GM23248 (cell line): ENCODE data around the gene FBXO8. TPM values are rescaled to one million over a fixed set of nuclear protein-coding genes. Genes with fewer than 3 reads are reported as not detected.

Experiments used
- DNase-seq: peaks from one replicate; pipeline ENCODE4 v3.0.0-alpha.2; 2015
- H2AFZ ChIP-seq: fragments of 200-600 bp; sonication (generic); 2 replicates; pipeline ENCODE4 v1.6.1; 2016; ENCODE audit warnings: antibody characterized with exemption
- H3F3A ChIP-seq: fragments of 200-600 bp; sonication (generic); 2 replicates; pipeline ENCODE4 v1.6.1; 2016; ENCODE audit warnings: mild to moderate bottlenecking, antibody characterized with exemption, mixed run types; ENCODE audit not compliant: insufficient read depth
- H3K27ac ChIP-seq: fragments of 200-600 bp; sonication (generic); 2 replicates; pipeline ENCODE4 v1.5.1; 2016; ENCODE audit warnings: mild to moderate bottlenecking
- H3K27me3 ChIP-seq: fragments of 200-600 bp; sonication (generic); replicated peaks from 2 replicates; pipeline ENCODE4 v1.6.1; 2016; ENCODE audit warnings: mild to moderate bottlenecking; ENCODE audit not compliant: insufficient read depth
- H3K36me3 ChIP-seq: fragments of 200-600 bp; sonication (generic); 2 replicates; pipeline ENCODE4 v1.6.1; 2016; ENCODE audit warnings: low read depth, mild to moderate bottlenecking
- H3K4me1 ChIP-seq: fragments of 200-600 bp; sonication (generic); 2 replicates; pipeline ENCODE4 v1.6.1; 2016; ENCODE audit warnings: mild to moderate bottlenecking; ENCODE audit not compliant: insufficient read depth
- H3K4me2 ChIP-seq: fragments of 200-600 bp; sonication (generic); one replicate; pipeline ENCODE4 v1.6.1; 2016; ENCODE audit warnings: mild to moderate bottlenecking; ENCODE audit not compliant: unreplicated experiment
- H3K4me3 ChIP-seq: fragments of 200-600 bp; sonication (generic); 2 replicates; pipeline ENCODE4 v1.5.1; 2016; ENCODE audit warnings: mild to moderate bottlenecking
- H3K79me2 ChIP-seq: fragments of 200-600 bp; sonication (generic); 2 replicates; pipeline ENCODE4 v1.6.1; 2016; ENCODE audit warnings: mild to moderate bottlenecking; ENCODE audit not compliant: insufficient read depth
- H3K9ac ChIP-seq: fragments of 200-600 bp; sonication (generic); 2 replicates; pipeline ENCODE4 v1.6.1; 2016; ENCODE audit warnings: mild to moderate bottlenecking
- H3K9me2 ChIP-seq: fragments of 200-600 bp; sonication (generic); 2 replicates; pipeline ENCODE4 v1.6.1; 2016; ENCODE audit warnings: mixed run types, mild to moderate bottlenecking, moderate library complexity; ENCODE audit not compliant: insufficient read depth
- H3K9me3 ChIP-seq: fragments of 200-600 bp; sonication (generic); one replicate; pipeline ENCODE4 v1.6.1; 2017; ENCODE audit warnings: low read depth
- H4K20me1 ChIP-seq: fragments of 200-600 bp; sonication (generic); 2 replicates; pipeline ENCODE4 v1.6.0; 2016; ENCODE audit not compliant: insufficient read depth
- EZH2 ChIP-seq: fragments of 200-600 bp; sonication (generic); IDR thresholded peaks from 2 replicates; pipeline ENCODE4 v1.6.1; 2018; ENCODE audit warnings: antibody characterized with exemption, mild to moderate bottlenecking; ENCODE audit not compliant: insufficient read depth, poor library complexity, severe bottlenecking
- EZH2phosphoT487 ChIP-seq: fragments of 200-600 bp; sonication (generic); IDR thresholded peaks from 2 replicates; pipeline ENCODE4 v1.6.1; 2018; ENCODE audit warnings: antibody characterized with exemption, moderate library complexity, mild to moderate bottlenecking, low read depth; ENCODE audit not compliant: insufficient read depth
- WGBS, 2 experiments: methylation state at CpG; one replicate each; pipeline ENCODE4 v1.1.6; 2015 to 2017; ENCODE audit warnings: low lambda C conversion rate in 2 of 2, low coverage in 1 of 2; ENCODE audit errors: missing lambda C conversion rate in 2 of 2; 5-methylcytosine and 5-hydroxymethylcytosine counted together
- in situ Hi-C: fragments of 300-500 bp; cut with MboI; formaldehyde crosslinking; loops from 2 replicates; pipeline ENCODE4 v1.15.0; 2020
- polyA plus RNA-seq: library from polyadenylated mRNA; unstranded; fragments of >200 nt; fragmentation: Nextera tagmentation; extraction: Ambion mirVana; gene quantifications from 2 replicates; pipeline ENCODE4 v1.2.1, GENCODE V29; 2016
- total RNA-seq: library from RNA; depleted of rRNA; stranded (reverse); fragments of >200 nt; shearing (Covaris generic); gene quantifications from 2 replicates; pipeline ENCODE4 v1.2.3, GENCODE V29; 2014; rRNA removed

Gene FBXO8
- total RNA-seq (25.9 and 27.7 TPM in 2 replicates), polyA plus RNA-seq (23.1 and 26.7 TPM in 2 replicates)

- Histone ChIP-seq H3K9me2 (no peaks in the 10 kb centered on the region), H3K4me3 (peak within 1 kb of the TSS; percentile 95), H3K79me2 (peaks cover 88% of the 10 kb centered on the region), H3K27me3 (no peaks in the 10 kb centered on the region), H3F3A (peaks cover 6% of the 10 kb centered on the region; the same call in 1 of the 2 replicates), H4K20me1 (no peaks in the 10 kb centered on the region), H3K4me1 (peaks cover 21% of the 10 kb centered on the region), H3K4me2 (peak within 1 kb of the TSS; percentile 98), H3K27ac (peak within 1 kb of the TSS; percentile 98), H3K36me3 (peaks cover 8% of the 10 kb centered on the region; the same call in 1 of the 2 replicates), H2AFZ (peak within 1 kb of the TSS; percentile 98), H3K9me3 (no peaks in the 10 kb centered on the region), H3K9ac (peak within 1 kb of the TSS; percentile 97)
- peak; percentile 90 for DNase-seq
- 1% methylated on average over 49 to 52 of the region's 52 CpGs for WGBS, 2 experiments
- in situ Hi-C loops: no loop called here
- no peak for TF ChIP-seq EZH2phosphoT487
- no peak for TF ChIP-seq EZH2
Measured at GRCh38 chr4:174283507-174284471, at the start of gene FBXO8, which contains the start of gene CEP44. TSS of gene FBXO8 (minus strand) at chr4:174283667. CDS start at chr4:174263092, 20,575 bp downstream. TSS of gene CEP44 (plus strand) at chr4:174283911. CDS start at chr4:174299122, 15,211 bp downstream.

- Histone ChIP-seq H3K9me2 (no peaks in the 10 kb centered on the region), H3K4me3 (no peak overlapping the region), H3K4me2 (no peak overlapping the region), H3K36me3 (no peaks in the 10 kb centered on the region), H4K20me1 (no peaks in the 10 kb centered on the region), H3K79me2 (no peaks in the 10 kb centered on the region), H3K27ac (no peak overlapping the region), H3K9ac (no peak overlapping the region), H3K4me1 (no peaks in the 10 kb centered on the region), H3F3A (no peaks in the 10 kb centered on the region), H2AFZ (no peak overlapping the region), H3K27me3 (no peaks in the 10 kb centered on the region), H3K9me3 (no peaks in the 10 kb centered on the region)
- DNase-seq: no peak
- in situ Hi-C loops: no loop called here
- TF ChIP-seq EZH2phosphoT487: no peak
- TF ChIP-seq EZH2: no peak
- 65 to 66% methylated on average over 4 of the region's 4 CpGs for WGBS, 2 experiments
Measured at GRCh38 chr4:174332741-174333493, 49.5 kb upstream of the FBXO8 start.

GRCh38 chr4:174324725-174325124 is 41.3 kb upstream of the FBXO8 start:
- WGBS, 2 experiments: 40 to 43% methylated on average over 2 of the region's 2 CpGs
- TF ChIP-seq EZH2 (no peak), EZH2phosphoT487 (no peak)
- in situ Hi-C loops: loop anchor here (25.0 kb wide), 1 partner anchor 812 kb away; no protein-coding TSS in a partner anchor
- Histone ChIP-seq H3K4me1 (peaks cover 12% of the 10 kb centered on the region; the same call in 1 of the 2 replicates), H4K20me1 (no peaks in the 10 kb centered on the region), H3F3A (peaks cover 13% of the 10 kb centered on the region; the same call in 1 of the 2 replicates), H3K4me3 (no peak overlapping the region), H3K27ac (peak overlapping the region; percentile 27; the same call in 1 of the 2 replicates), H3K4me2 (no peak overlapping the region), H2AFZ (no peak overlapping the region), H3K9me2 (no peaks in the 10 kb centered on the region), H3K9ac (no peak overlapping the region), H3K79me2 (no peaks in the 10 kb centered on the region), H3K9me3 (no peaks in the 10 kb centered on the region), H3K36me3 (no peaks in the 10 kb centered on the region), H3K27me3 (no peaks in the 10 kb centered on the region)
- peak; percentile 54 for DNase-seq

- peaks cover 13% of the 10 kb centered on the region; the same call in 1 of the 2 replicates for H3F3A ChIP-seq
- TF ChIP-seq EZH2 (no peak), EZH2phosphoT487 (no peak)
- no peaks in the 10 kb centered on the region for H3K9me3 ChIP-seq
- no peak overlapping the region for H2AFZ ChIP-seq
- H3K4me3 ChIP-seq: no peak overlapping the region
- no peaks in the 10 kb centered on the region for H3K36me3 ChIP-seq
- H3K4me2 ChIP-seq: no peak overlapping the region
- in situ Hi-C loops: loop anchor here (25.0 kb wide), 1 partner anchor 812 kb away; no protein-coding TSS in a partner anchor
- H3K27me3 ChIP-seq: no peaks in the 10 kb centered on the region
- peaks cover 12% of the 10 kb centered on the region; the same call in 1 of the 2 replicates for H3K4me1 ChIP-seq
- no peaks in the 10 kb centered on the region for H4K20me1 ChIP-seq
- H3K9ac ChIP-seq: no peak overlapping the region
- H3K27ac ChIP-seq: peak overlapping the region; percentile 27; the same call in 1 of the 2 replicates
- peak; percentile 28 for DNase-seq
- WGBS, 2 experiments: 57 to 58% methylated on average over 1 of the region's 1 CpG
- H3K9me2 ChIP-seq: no peaks in the 10 kb centered on the region
- H3K79me2 ChIP-seq: no peaks in the 10 kb centered on the region
Measured at GRCh38 chr4:174324236-174324635, 40.8 kb upstream of the FBXO8 start.
